Natural killer cell (primary cell): ENCODE data around the gene HIVEP3. TPM values are rescaled to one million over a fixed set of nuclear protein-coding genes. Genes with fewer than 3 reads are reported as not detected.

Experiments used
- ATAC-seq, 3 donors: fragments of 150-1000 bp in 2 of 3; fragments of 200-7000 bp in 1 of 3; cut with Tn5 transposase; 1 replicate in 1 of 3; 2 replicates in 2 of 3; pipeline ENCODE4 v1.10.0; 2021; ENCODE audit warnings: mild to moderate bottlenecking in 2 of 3, moderate library complexity in 2 of 3
- DNase-seq, 2 donors: peaks; one replicate each; pipeline versions ENCODE4 v3.0.0 to v3.0.0-alpha.2; 2013 to 2021; ENCODE audit warnings: mixed read lengths in 1 of 2
- H3K27ac ChIP-seq: one replicate; pipeline ENCODE4 v1.5.1; 2013; ENCODE audit warnings: mild to moderate bottlenecking, low read length
- H3K27me3 ChIP-seq: one replicate; pipeline ENCODE4 v1.6.1; 2013; ENCODE audit warnings: low read length; ENCODE audit not compliant: control insufficient read depth, insufficient read depth
- H3K36me3 ChIP-seq: one replicate; pipeline ENCODE4 v1.6.1; 2013; ENCODE audit warnings: low read length; ENCODE audit not compliant: control insufficient read depth, insufficient read depth
- H3K4me1 ChIP-seq: one replicate; pipeline ENCODE4 v1.6.1; 2013; ENCODE audit warnings: low read length; ENCODE audit not compliant: control insufficient read depth, insufficient read depth
- H3K4me3 ChIP-seq: one replicate; pipeline ENCODE4 v1.5.1; 2013; ENCODE audit warnings: low read length
- H3K9me3 ChIP-seq: one replicate; pipeline ENCODE4 v1.6.1; 2013; ENCODE audit warnings: low read length; ENCODE audit not compliant: control insufficient read depth, insufficient read depth
- H3K27ac Mint-ChIP-seq, 2 donors: one replicate each; pipeline ENCODE4 v1.8.0; 2022; ENCODE audit warnings: mild to moderate bottlenecking in 2 of 2, mixed read lengths in 2 of 2, moderate library complexity in 1 of 2
- H3K27me3 Mint-ChIP-seq, 2 donors: one replicate each; pipeline ENCODE4 v1.8.0; 2022; ENCODE audit warnings: low read depth in 2 of 2, mixed read lengths in 2 of 2
- H3K36me3 Mint-ChIP-seq: one replicate; pipeline ENCODE4 v1.8.0; 2022; ENCODE audit warnings: mixed read lengths
- H3K4me1 Mint-ChIP-seq, 2 donors: one replicate each; pipeline ENCODE4 v1.8.0; 2022; ENCODE audit warnings: mixed read lengths in 2 of 2
- H3K4me3 Mint-ChIP-seq: one replicate; pipeline ENCODE4 v1.8.0; 2022; ENCODE audit warnings: mild to moderate bottlenecking, moderate library complexity, mixed read lengths
- H3K9me3 Mint-ChIP-seq, 2 donors: one replicate each; pipeline ENCODE4 v1.8.0; 2022; ENCODE audit warnings: mixed read lengths in 2 of 2
- WGBS: methylation state at CpG from one replicate; pipeline ENCODE4 v1.1.7; 2013; ENCODE audit warnings: missing lambda C conversion rate; ENCODE audit not compliant: insufficient coverage; 5-methylcytosine and 5-hydroxymethylcytosine counted together
- intact Hi-C: fragments of 100-400 bp; cut with micrococcal nuclease; formaldehyde crosslinking; loops from one replicate; pipeline ENCODE4 v1.14.2; 2022
- total RNA-seq, 4 donors: library from RNA; stranded (reverse); fragments of 120-200 nt in 1 of 4; gene quantifications; one replicate each; pipeline versions ENCODE4 v1.2.3 to v1.2.4, GENCODE V29; 2013 to 2022
- TF ChIP-seq, protein P1 (sequence below): fragments of 200-600 bp; IDR thresholded peaks from one replicate; pipeline ENCODE4 v1.8.0; 2022; ENCODE audit warnings: antibody characterized with exemption

HIVEP3 gene
- total RNA-seq, 3 donors from 2014 or later (not counting 1 experiment from before 2014, with no cell fraction given), result 26.2 to 35.2 (median 29.8) TPM

DNA sequence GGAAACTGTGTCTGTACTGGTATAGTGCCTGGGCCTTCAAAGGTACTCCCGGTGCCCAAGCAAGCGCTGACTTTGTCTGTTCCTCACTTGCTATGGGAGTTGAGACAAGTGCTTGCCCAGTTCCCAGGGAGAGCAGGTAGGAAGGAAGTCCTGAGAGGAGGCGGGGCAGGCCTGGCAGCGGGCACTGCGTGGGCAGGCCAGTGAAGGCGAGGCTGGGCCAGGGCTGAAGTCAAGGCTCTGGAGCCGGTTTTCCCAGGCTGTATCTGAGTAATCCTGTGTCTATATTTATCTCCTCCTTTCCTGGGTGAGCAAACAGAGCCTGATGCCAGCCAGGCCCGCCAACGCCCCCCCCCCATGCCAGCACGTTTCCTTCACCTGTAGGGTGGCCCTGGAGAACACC, 418.3 kb downstream of the HIVEP3 start:
- peaks cover 3% of the 10 kb centered on the region for H3K27me3 ChIP-seq
- H3K9me3 ChIP-seq, result no peaks in the 10 kb centered on the region
- H3K4me1 ChIP-seq, result peaks cover 10% of the 10 kb centered on the region
- H3K36me3 ChIP-seq, result no peaks in the 10 kb centered on the region
- DNase-seq (no peak), ATAC-seq (no peak)
- Mint-ChIP-seq H3K27me3 (peaks cover 12 to 14% of the 10 kb centered on the region in 2 donors), H3K4me1 (peaks cover 10 to 17% of the 10 kb centered on the region in 2 donors), H3K9me3 (no peaks in the 10 kb centered on the region), H3K4me3 (no peak overlapping the region), H3K36me3 (no peaks in the 10 kb centered on the region), H3K27ac (no peak overlapping the region)
- TF ChIP-seq, protein P1, sequence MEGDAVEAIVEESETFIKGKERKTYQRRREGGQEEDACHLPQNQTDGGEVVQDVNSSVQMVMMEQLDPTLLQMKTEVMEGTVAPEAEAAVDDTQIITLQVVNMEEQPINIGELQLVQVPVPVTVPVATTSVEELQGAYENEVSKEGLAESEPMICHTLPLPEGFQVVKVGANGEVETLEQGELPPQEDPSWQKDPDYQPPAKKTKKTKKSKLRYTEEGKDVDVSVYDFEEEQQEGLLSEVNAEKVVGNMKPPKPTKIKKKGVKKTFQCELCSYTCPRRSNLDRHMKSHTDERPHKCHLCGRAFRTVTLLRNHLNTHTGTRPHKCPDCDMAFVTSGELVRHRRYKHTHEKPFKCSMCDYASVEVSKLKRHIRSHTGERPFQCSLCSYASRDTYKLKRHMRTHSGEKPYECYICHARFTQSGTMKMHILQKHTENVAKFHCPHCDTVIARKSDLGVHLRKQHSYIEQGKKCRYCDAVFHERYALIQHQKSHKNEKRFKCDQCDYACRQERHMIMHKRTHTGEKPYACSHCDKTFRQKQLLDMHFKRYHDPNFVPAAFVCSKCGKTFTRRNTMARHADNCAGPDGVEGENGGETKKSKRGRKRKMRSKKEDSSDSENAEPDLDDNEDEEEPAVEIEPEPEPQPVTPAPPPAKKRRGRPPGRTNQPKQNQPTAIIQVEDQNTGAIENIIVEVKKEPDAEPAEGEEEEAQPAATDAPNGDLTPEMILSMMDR, result no peak
- intact Hi-C loops, result no loop called here
- 90% methylated on average over 10 of the region's 10 CpGs for WGBS
- no peak overlapping the region for H3K27ac ChIP-seq
- no peak overlapping the region for H3K4me3 ChIP-seq

DNA sequence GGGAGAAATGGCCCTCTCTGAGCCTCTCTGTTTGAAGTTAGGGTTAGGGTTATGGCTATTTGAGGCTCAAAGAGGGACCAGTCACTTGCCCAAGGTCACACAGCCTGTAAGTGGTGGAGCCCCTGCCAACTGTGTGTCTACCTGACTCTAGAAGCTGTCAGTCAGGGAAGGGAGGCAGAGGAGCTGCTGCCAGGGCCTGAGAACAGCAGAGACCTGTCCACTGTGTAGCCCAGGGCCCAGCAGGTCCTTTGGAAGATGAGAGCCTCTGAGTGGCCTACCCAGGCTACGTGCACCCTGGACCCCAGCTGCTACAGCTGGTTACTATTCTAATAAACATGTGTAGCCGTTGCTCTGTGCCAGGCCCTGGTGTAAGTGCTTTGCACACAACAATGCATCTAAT, 419.1 kb downstream of the HIVEP3 start:
- H3K27ac Mint-ChIP-seq, result no peak overlapping the region
- no peak overlapping the region for H3K4me3 Mint-ChIP-seq
- H3K36me3 Mint-ChIP-seq, result no peaks in the 10 kb centered on the region
- peaks cover 10% of the 10 kb centered on the region for H3K4me1 ChIP-seq
- H3K36me3 ChIP-seq, result no peaks in the 10 kb centered on the region
- H3K9me3 Mint-ChIP-seq, result no peaks in the 10 kb centered on the region
- H3K9me3 ChIP-seq, result no peaks in the 10 kb centered on the region
- WGBS, result 95% methylated on average over 2 of the region's 2 CpGs
- H3K27me3 ChIP-seq, result peaks cover 3% of the 10 kb centered on the region
- intact Hi-C loops, result no loop called here
- no peak overlapping the region for H3K27ac ChIP-seq
- TF ChIP-seq, protein P1, result no peak
- ATAC-seq (no peak), DNase-seq (no peak)
- peaks cover 10% of the 10 kb centered on the region in 2 donors for H3K4me1 Mint-ChIP-seq
- H3K4me3 ChIP-seq, result no peak overlapping the region
- H3K27me3 Mint-ChIP-seq, result peaks cover 17 to 22% of the 10 kb centered on the region in 2 donors

DNA sequence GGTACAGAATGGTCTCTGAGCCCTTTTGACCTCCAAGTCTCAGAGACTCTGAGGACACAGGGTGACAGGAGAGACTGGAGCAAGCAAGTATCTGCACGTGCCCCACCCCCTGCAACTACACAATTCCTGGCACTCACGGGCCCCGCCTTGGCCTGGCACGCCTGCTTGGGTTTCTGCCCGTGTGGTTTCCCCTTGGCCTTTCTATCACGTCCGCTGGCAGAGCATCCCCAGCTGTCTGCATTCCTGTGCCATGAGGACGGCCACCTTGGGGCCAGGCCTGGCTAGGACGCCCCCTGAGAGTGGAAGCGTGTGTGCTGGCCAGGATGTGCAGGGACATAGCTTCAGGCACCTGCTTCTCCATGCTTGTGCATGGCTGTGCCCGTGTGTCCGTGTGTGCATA, 419.9 kb downstream of the HIVEP3 start:
- Mint-ChIP-seq H3K27ac (no peak overlapping the region), H3K27me3 (peaks cover 19 to 24% of the 10 kb centered on the region in 2 donors), H3K9me3 (no peaks in the 10 kb centered on the region), H3K36me3 (no peaks in the 10 kb centered on the region), H3K4me1 (peaks cover 3 to 4% of the 10 kb centered on the region in 2 donors), H3K4me3 (no peak overlapping the region)
- peaks cover 3% of the 10 kb centered on the region for H3K27me3 ChIP-seq
- DNase-seq (no peak), ATAC-seq (no peak)
- 83% methylated on average over 12 of the region's 12 CpGs for WGBS
- TF ChIP-seq, protein P1, result no peak
- no peak overlapping the region for H3K4me3 ChIP-seq
- no peak overlapping the region for H3K27ac ChIP-seq
- no peaks in the 10 kb centered on the region for H3K36me3 ChIP-seq
- intact Hi-C loops, result no loop called here
- peaks cover 10% of the 10 kb centered on the region for H3K4me1 ChIP-seq
- no peaks in the 10 kb centered on the region for H3K9me3 ChIP-seq

DNA sequence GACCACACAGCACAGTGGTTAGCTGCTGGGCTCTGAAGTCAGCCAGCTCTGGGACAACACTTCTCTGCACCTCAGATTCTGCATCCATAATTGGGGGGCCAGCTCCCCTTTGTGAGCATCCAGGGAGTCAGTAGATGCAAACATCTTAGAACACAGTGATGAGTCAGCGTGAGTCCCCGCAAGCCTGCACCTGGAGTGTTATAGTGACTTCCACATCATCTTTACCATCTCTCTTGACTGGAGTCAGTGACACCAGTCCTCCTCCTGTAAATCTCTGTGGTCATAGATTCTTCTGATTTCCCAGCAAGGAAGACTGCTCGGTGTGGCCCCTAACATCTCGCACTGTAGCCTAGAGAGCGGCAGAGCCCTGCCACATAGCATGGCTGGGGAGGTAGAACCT, 420.3 kb downstream of the HIVEP3 start:
- Histone ChIP-seq H3K27me3 (peaks cover 3% of the 10 kb centered on the region), H3K4me1 (peaks cover 10% of the 10 kb centered on the region), H3K36me3 (no peaks in the 10 kb centered on the region), H3K9me3 (no peaks in the 10 kb centered on the region), H3K27ac (no peak overlapping the region), H3K4me3 (no peak overlapping the region)
- intact Hi-C loops, result no loop called here
- no peak overlapping the region for H3K27ac Mint-ChIP-seq
- WGBS, result 85% methylated on average over 5 of the region's 5 CpGs
- no peaks in the 10 kb centered on the region for H3K36me3 Mint-ChIP-seq
- TF ChIP-seq, protein P1, result no peak
- H3K27me3 Mint-ChIP-seq, result peaks cover 19 to 24% of the 10 kb centered on the region in 2 donors
- no peaks in the 10 kb centered on the region for H3K9me3 Mint-ChIP-seq
- ATAC-seq (no peak), DNase-seq (no peak)
- peaks cover 3 to 4% of the 10 kb centered on the region in 2 donors for H3K4me1 Mint-ChIP-seq
- no peak overlapping the region for H3K4me3 Mint-ChIP-seq
